ENCODE data around the gene SSR3. TPM values are rescaled to one million over a fixed set of nuclear protein-coding genes. Genes with fewer than 3 reads are reported as not detected.

The SSR3 gene
- total RNA-seq, 4 donors from 2014 or later: 27.5 to 72.9 (median 44.4) TPM

- intact Hi-C loops (cut with DNase I; ENCODE audit: low total_unique reads): no loop called here
- TF ChIP-seq CTCF (IDR thresholded peaks at IDR 0.05): no peak
- no peak for TF ChIP-seq POLR2A (IDR thresholded peaks at IDR 0.05)
- DNase-seq (ENCODE audit: low spot score in 2 of 2): no peak
- H3K4me3 ChIP-seq (ENCODE audit: low read depth, poor library complexity, severe bottlenecking): peak overlapping the region; percentile 94
- 23 to 24% methylated on average over 11 of the region's 11 CpGs for WGBS, 2 donors
These were observed 1.1 kb downstream of the SSR3 start for GRCh38 chr3:156553705-156554356.

- no peak for DNase-seq (ENCODE audit: low spot score in 2 of 2)
- 84 to 86% methylated on average over 2 of the region's 2 CpGs for WGBS, 2 donors
- TF ChIP-seq POLR2A (IDR thresholded peaks at IDR 0.05): no peak
- no peak for TF ChIP-seq CTCF (IDR thresholded peaks at IDR 0.05)
- intact Hi-C loops (cut with DNase I; ENCODE audit: low total_unique reads): no loop called here
- H3K4me3 ChIP-seq (ENCODE audit: low read depth, poor library complexity, severe bottlenecking): no peak overlapping the region
These were observed 1.9 kb downstream of the SSR3 start for GRCh38 chr3:156552973-156553372.

DNA sequence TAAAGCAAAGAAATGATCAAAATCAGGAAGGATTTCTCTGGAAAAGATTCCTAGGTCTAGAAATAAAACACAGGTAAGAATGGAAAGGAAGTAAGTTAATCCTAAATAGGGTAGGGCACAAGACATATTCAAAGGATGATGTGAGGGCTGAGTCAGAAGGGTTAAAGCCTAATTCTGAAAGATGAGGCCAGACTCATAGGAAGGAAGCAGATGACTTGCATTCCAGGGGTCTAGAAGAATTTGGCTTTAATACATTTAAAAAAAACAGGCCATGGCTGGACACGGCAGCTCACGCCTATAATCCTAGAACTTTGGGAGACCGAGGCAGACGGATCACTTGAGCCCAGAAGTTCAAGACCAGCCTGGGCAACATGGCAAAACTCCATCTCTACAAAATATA, 3.2 kb downstream of the SSR3 start:
- no peak overlapping the region for H3K4me3 ChIP-seq (ENCODE audit: low read depth, poor library complexity, severe bottlenecking)
- DNase-seq (ENCODE audit: low spot score in 2 of 2): no peak
- intact Hi-C loops (cut with DNase I; ENCODE audit: low total_unique reads): no loop called here
- 87 to 95% methylated on average over 4 of the region's 4 CpGs for WGBS, 2 donors
- TF ChIP-seq POLR2A (IDR thresholded peaks at IDR 0.05) (no peak), CTCF (IDR thresholded peaks at IDR 0.05) (no peak)

- intact Hi-C loops (cut with DNase I; ENCODE audit: low total_unique reads): no loop called here
- no peak for DNase-seq (ENCODE audit: low spot score in 2 of 2)
- H3K4me3 ChIP-seq (ENCODE audit: low read depth, poor library complexity, severe bottlenecking): no peak overlapping the region
- 69 to 79% methylated on average over 4 of the region's 4 CpGs for WGBS, 2 donors
- no peak for TF ChIP-seq POLR2A (IDR thresholded peaks at IDR 0.05)
- TF ChIP-seq CTCF (IDR thresholded peaks at IDR 0.05): no peak
These were observed 3.7 kb downstream of the SSR3 start for GRCh38 chr3:156551261-156551660.

DNA sequence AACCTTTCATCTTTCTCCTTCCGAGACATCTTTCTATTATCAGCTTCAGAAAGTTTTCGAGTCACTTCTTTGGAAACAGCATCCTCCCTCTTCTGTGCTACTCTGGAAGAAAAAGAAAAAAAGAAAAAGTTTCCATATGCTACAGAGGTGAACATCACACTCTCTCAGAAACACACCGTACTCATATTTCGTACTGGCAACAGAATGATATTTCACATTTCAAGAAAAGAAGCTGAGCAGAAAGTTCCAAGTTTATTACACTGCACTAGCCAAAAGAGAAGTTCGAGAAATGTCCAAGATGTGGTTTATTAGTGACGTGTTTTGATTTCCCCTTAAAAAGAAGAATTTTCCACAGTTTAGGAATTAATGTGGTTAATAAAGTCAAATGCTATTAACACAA, 6.0 kb downstream of the SSR3 start:
- WGBS, 2 donors: 81 to 82% methylated on average over 6 of the region's 6 CpGs
- no peak for DNase-seq (ENCODE audit: low spot score in 2 of 2)
- no peak overlapping the region for H3K4me3 ChIP-seq (ENCODE audit: low read depth, poor library complexity, severe bottlenecking)
- intact Hi-C loops (cut with DNase I; ENCODE audit: low total_unique reads): no loop called here
- TF ChIP-seq CTCF (IDR thresholded peaks at IDR 0.05) (no peak), POLR2A (IDR thresholded peaks at IDR 0.05) (no peak)

All from lower leg skin (tissue), 4 donors.